K562 (cell line): ENCODE measurements around the gene PTPRU. TPM values are rescaled to one million over a fixed set of nuclear protein-coding genes. Genes with fewer than 3 reads are reported as not detected.

Experiments used
- ATAC-seq: fragments of 200-7000 bp; cut with Tn5 transposase; 3 replicates; pipeline ENCODE4 v1.9.1; 2020; ENCODE audit warnings: moderate library complexity
- BruUV-seq: library from RNA; stranded (reverse); fragments of 400-500 nt; replicated peaks from 2 replicates; lab custom pipeline; 2021; lab: Mats Ljungman, UMichigan
- CTCF ChIA-PET: fragments of 300-600 bp; formaldehyde crosslinking; extraction: SDS; loops from one replicate; lab custom pipeline; 2021; ENCODE audit warnings: low intra/inter-chr PET ratio; lab: Yijun Ruan, JAX
- POLR2A ChIA-PET: fragments of 300-600, 350-650 bp; sonication (Branson Sonifier 250); formaldehyde crosslinking; extraction: SDS; loops from one replicate; lab custom pipeline; 2021; ENCODE audit warnings: antibody characterized with exemption, inconsistent platforms; lab: Yijun Ruan, JAX
- DNase-seq, 4 experiments: peaks; one replicate each; pipeline versions ENCODE4 v3.0.0 to v3.0.0-alpha.2; 2011 to 2018; ENCODE audit warnings: low spot score in 3 of 4, mixed read lengths in 3 of 4; ENCODE audit errors: extremely low read depth in 1 of 4
- FAIRE-seq: peaks from 2 replicates; lab custom pipeline; 2011; peaks lifted over from hg19 to GRCh38; lab: Jason Lieb, UNC
- H2AFZ ChIP-seq: 2 replicates; pipeline ENCODE4 v1.6.0; 2011; ENCODE audit warnings: low read depth, low read length, control low read depth, inconsistent platforms
- H3K27ac ChIP-seq: fragments of 200-600 bp; 3 replicates; pipeline ENCODE4 v1.8.0; 2011; ENCODE audit warnings: low read depth, mild to moderate bottlenecking, control low read depth, inconsistent platforms, low read length, moderate library complexity, mixed read lengths; ENCODE audit errors: extremely low read depth
- H3K27me3 ChIP-seq, 2 experiments: fragments of 300-600 bp in 1 of 2; 2 replicates in 1 of 2; 3 replicates in 1 of 2; pipeline versions ENCODE4 v1.6.0 to v1.8.0; 2011; ENCODE audit warnings: inconsistent platforms in 2 of 2, low read length in 2 of 2, mild to moderate bottlenecking in 1 of 2, mixed read lengths in 1 of 2, moderate library complexity in 1 of 2; ENCODE audit not compliant: control insufficient read depth in 2 of 2, insufficient read depth in 2 of 2
- H3K36me3 ChIP-seq: fragments of 300-600 bp; 3 replicates; pipeline ENCODE4 v1.8.0; 2011; ENCODE audit warnings: mild to moderate bottlenecking, low read length, inconsistent platforms; ENCODE audit not compliant: control insufficient read depth, insufficient read depth
- H3K4me1 ChIP-seq, 2 experiments: fragments of 200-600 bp in 1 of 2; replicated peaks in 1 of 2; 2 replicates in 1 of 2; 3 replicates in 1 of 2; pipeline versions ENCODE4 v1.5.1 to v1.8.0; 2011; ENCODE audit warnings: inconsistent platforms in 2 of 2, low read length in 2 of 2, mild to moderate bottlenecking in 1 of 2, mixed read lengths in 1 of 2, moderate library complexity in 1 of 2; ENCODE audit not compliant: control insufficient read depth in 2 of 2, insufficient read depth in 2 of 2
- H3K4me2 ChIP-seq: 2 replicates; pipeline ENCODE4 v1.6.1; 2011; ENCODE audit warnings: low read length, control low read depth, inconsistent platforms, mixed read lengths; ENCODE audit not compliant: insufficient read depth
- H3K4me3 ChIP-seq: fragments of 200-600 bp; sonication (generic), shearing (Covaris generic); 2 replicates; pipeline ENCODE4 v1.5.1; 2016; ENCODE audit warnings: control low read depth, inconsistent platforms
- H3K79me2 ChIP-seq: fragments of 200-600 bp; 3 replicates; pipeline ENCODE4 v1.8.0; 2011; ENCODE audit warnings: low read length, inconsistent platforms; ENCODE audit not compliant: control insufficient read depth, insufficient read depth
- H3K9ac ChIP-seq, 2 experiments: 2 replicates each; pipeline versions ENCODE4 v1.6.0 to v1.6.1; 2011; ENCODE audit warnings: low read depth in 2 of 2, low read length in 2 of 2, control low read depth in 1 of 2, inconsistent platforms in 1 of 2, mild to moderate bottlenecking in 1 of 2, mixed read lengths in 1 of 2; ENCODE audit not compliant: insufficient read depth in 1 of 2
- H3K9me1 ChIP-seq: one replicate; pipeline ENCODE4 v1.6.0; 2011; ENCODE audit warnings: inconsistent platforms, mild to moderate bottlenecking, low read length, moderate library complexity; ENCODE audit not compliant: control insufficient read depth, insufficient read depth
- H3K9me3 ChIP-seq: replicated peaks from 2 replicates; pipeline ENCODE4 v1.5.1; 2011; ENCODE audit warnings: low read depth, low read length, inconsistent platforms; ENCODE audit not compliant: control insufficient read depth, insufficient read depth
- H4K20me1 ChIP-seq: replicated peaks from 2 replicates; pipeline ENCODE4 v1.6.1; 2011; ENCODE audit warnings: low read length, inconsistent platforms, mixed read lengths; ENCODE audit not compliant: control insufficient read depth, insufficient read depth
- BMI1 ChIP-seq: fragments of 150-350 bp; IDR thresholded peaks from 2 replicates; pipeline ENCODE4 v1.6.1; 2014; ENCODE audit warnings: low read length
- HINFP ChIP-seq: fragments of 450-650 bp; conservative IDR thresholded peaks from 2 replicates; pipeline ENCODE4 v1.6.1; 2016; ENCODE audit warnings: missing genetic modification characterization, low read depth, mild to moderate bottlenecking, control low read depth, missing compliant biosample characterization
- HMG20A ChIP-seq: fragments of 450-650 bp; formaldehyde crosslinking; conservative IDR thresholded peaks from 2 replicates; pipeline ENCODE4 v1.4.0; 2020; ENCODE audit warnings: mild to moderate bottlenecking, mixed read lengths
- RBBP5 ChIP-seq: fragments of 200-600 bp; sonication (generic); IDR thresholded peaks from 2 replicates; pipeline ENCODE4 v1.6.1; 2012; ENCODE audit warnings: borderline replicate concordance, mild to moderate bottlenecking, low read length, control low read depth, inconsistent platforms; ENCODE audit not compliant: insufficient read depth, poor library complexity, severe bottlenecking
- U2AF1 ChIP-seq: fragments of 200-400 bp; formaldehyde crosslinking; optimal IDR thresholded peaks from 2 replicates; pipeline ENCODE3; 2017; ENCODE audit warnings: mild to moderate bottlenecking, low read depth, low read length, moderate library complexity
- ZBTB2 ChIP-seq: fragments of 450-650 bp; IDR thresholded peaks from 2 replicates; pipeline ENCODE4 v1.6.1; 2016; ENCODE audit warnings: antibody characterized with exemption
- ZKSCAN1 ChIP-seq: fragments of 150-350 bp; IDR thresholded peaks from 2 replicates; pipeline ENCODE4 v1.6.1; 2016; ENCODE audit warnings: low read depth, low read length
- ZNF197 ChIP-seq: fragments of 200-800 bp; sonication (Bioruptor generic); IDR thresholded peaks from 2 replicates; pipeline ENCODE4 v1.6.1; 2016; ENCODE audit warnings: low read depth, missing genetic modification characterization, missing compliant biosample characterization
- WGBS: fragments of 100-300 bp; shearing (Covaris generic); methylation state at CpG from one replicate; pipeline ENCODE4 v1.1.6; 2016; ENCODE audit warnings: low coverage, mixed read lengths; ENCODE audit not compliant: insufficient coverage; ENCODE audit errors: missing lambda C conversion rate; 5-methylcytosine and 5-hydroxymethylcytosine counted together
- in situ Hi-C: fragments of 300-500 bp; cut with MboI; formaldehyde crosslinking; loops from 4 replicates; pipeline ENCODE4 v1.15.0; 2018; ENCODE audit warnings: inconsistent platforms, mixed read lengths
- intact Hi-C: fragments of 100-400 bp; cut with micrococcal nuclease; formaldehyde crosslinking; loops from 2 replicates; pipeline ENCODE4 v1.14.2; 2022
- polyA plus RNA-seq, 8 experiments: library from polyadenylated mRNA; depleted of rRNA in 4 of 8; stranded (reverse) in 5 of 8; unstranded in 3 of 8; fragments of >200 nt; fragmentation: Nextera tagmentation in 2 of 8; fragmentation: Illumina TruSeq in 1 of 8; extraction: Ambion mirVana in 2 of 8; extraction: Trizol in 1 of 8; gene quantifications; 2 replicates each; pipeline versions ENCODE4 v1.2.1 to v1.2.3, GENCODE V29; 2011 to 2014; ENCODE audit warnings: inconsistent platforms in 1 of 8, missing spikeins in 1 of 8
- total RNA-seq, 7 experiments: library from RNA; depleted of rRNA in 6 of 7; stranded (reverse); fragments of >200 nt in 6 of 7; fragmentation: Illumina TruSeq in 2 of 7; extraction: Trizol in 2 of 7; gene quantifications; 2 replicates each; pipeline versions ENCODE4 v1.2.1 to v1.2.3, GENCODE V29; 2011 to 2021; ENCODE audit warnings: low replicate concordance in 1 of 7

Gene PTPRU
- total and polyA plus RNA-seq, 9 of the 15 experiments (the other 6 are each of a cell fraction or from before 2014, with no cell fraction given), result 0.01 to 2.9 (median 1.0) TPM

- TF ChIP-seq HMG20A (CRISPR knock-in tag) (no peak), ZNF197 (CRISPR knock-in tag) (no peak), ZKSCAN1 (no peak)
Measured at GRCh38 chr1:29335573-29335972, 99.3 kb downstream of the PTPRU start (continued).

GRCh38 chr1:29338908-29339575 is 102.7 kb downstream of the PTPRU start:
- WGBS, result 0% methylated on average over 3 of the region's 3 CpGs
- in situ Hi-C loops, result no loop called here

More at GRCh38 chr1:29338908-29339575, 102.7 kb downstream of the PTPRU start:
- Histone ChIP-seq H3K9me1 (no peaks in the 10 kb centered on the region), H3K27me3 (peaks cover 20 to 22% of the 10 kb centered on the region in 2 experiments; a peak in 4 of 5 replicates), H3K27ac (no peak overlapping the region), H3K4me2 (no peak overlapping the region), H3K9me3 (no peaks in the 10 kb centered on the region), H3K4me1 (no peaks in the 10 kb centered on the region), H2AFZ (no peak overlapping the region), H3K36me3 (no peaks in the 10 kb centered on the region), H3K4me3 (no peak overlapping the region), H3K9ac (no peak overlapping the region), H4K20me1 (no peaks in the 10 kb centered on the region; the same call in 1 of the 2 replicates), H3K79me2 (no peaks in the 10 kb centered on the region)
- ChIA-PET CTCF (no interaction called here), POLR2A (interaction anchor here (0.6 kb wide), 2 partner anchors 105 to 1378 kb away, joined by 4 read pairs; no protein-coding TSS in a partner anchor)
- ATAC-seq (no peak), DNase-seq (no peak), FAIRE-seq (no peak)
- intact Hi-C loops, result no loop called here
- TF ChIP-seq U2AF1 (no peak), HINFP (tag) (no peak), ZBTB2 (no peak), BMI1 (no peak), RBBP5 (no peak)
- no TSS peak for BruUV-seq
